Endothelial cell (in vitro differentiated cells): ENCODE data around the gene ADPRS. TPM values are rescaled to one million over a fixed set of nuclear protein-coding genes. Genes with fewer than 3 reads are reported as not detected.

Source experiments
- DNase-seq: peaks from one replicate; pipeline ENCODE4 v3.0.0; 2021; ENCODE audit warnings: low spot score
- H3K27ac Mint-ChIP-seq: one replicate; pipeline ENCODE4 v1.8.0; 2021; ENCODE audit warnings: mixed read lengths, inconsistent platforms; ENCODE audit not compliant: unreplicated experiment
- H3K27me3 Mint-ChIP-seq: one replicate; pipeline ENCODE4 v1.8.0; 2021; ENCODE audit warnings: mild to moderate bottlenecking, moderate library complexity, mixed read lengths, inconsistent platforms; ENCODE audit not compliant: unreplicated experiment
- H3K36me3 Mint-ChIP-seq: one replicate; pipeline ENCODE4 v1.8.0; 2021; ENCODE audit warnings: mild to moderate bottlenecking, low read depth, mixed read lengths, inconsistent platforms; ENCODE audit not compliant: unreplicated experiment
- H3K4me1 Mint-ChIP-seq: one replicate; pipeline ENCODE4 v1.8.0; 2021; ENCODE audit warnings: mild to moderate bottlenecking, mixed read lengths, inconsistent platforms; ENCODE audit not compliant: unreplicated experiment
- H3K4me3 Mint-ChIP-seq: one replicate; pipeline ENCODE4 v1.8.0; 2021; ENCODE audit warnings: mild to moderate bottlenecking, mixed read lengths, inconsistent platforms; ENCODE audit not compliant: unreplicated experiment
- H3K9me3 Mint-ChIP-seq: one replicate; pipeline ENCODE4 v1.8.0; 2021; ENCODE audit warnings: mixed read lengths, inconsistent platforms; ENCODE audit not compliant: unreplicated experiment
- CTCF ChIP-seq: fragments of 200-600 bp; sonication (generic); IDR thresholded peaks from one replicate; pipeline ENCODE4 v1.5.0; 2021; ENCODE audit warnings: antibody characterized with exemption; ENCODE audit not compliant: unreplicated experiment
- total RNA-seq: library from RNA; stranded (reverse); fragmentation: NEBNext Ultra II Directional; extraction: Animal tissue kit (Norgen Biotek cat#: 25700); gene quantifications from one replicate; pipeline ENCODE4 v1.2.1, GENCODE V29; 2021; ENCODE audit not compliant: unreplicated experiment

The ADPRS gene
- total RNA-seq, 1 donor from 2014 or later: 24.2 TPM

- no peaks in the 10 kb centered on the region for H3K9me3 Mint-ChIP-seq
- no peak for TF ChIP-seq CTCF
- peaks cover 12% of the 10 kb centered on the region for H3K27me3 Mint-ChIP-seq
- DNase-seq: no peak
- no peak overlapping the region for H3K27ac Mint-ChIP-seq
- no peak overlapping the region for H3K4me3 Mint-ChIP-seq
- peaks cover 7% of the 10 kb centered on the region for H3K4me1 Mint-ChIP-seq
- peaks cover 10% of the 10 kb centered on the region for H3K36me3 Mint-ChIP-seq
Measured at GRCh38 chr1:36093929-36094328, 5.2 kb downstream of the ADPRS start.

GRCh38 chr1:36094621-36095061 lies 5.9 kb downstream of the ADPRS start:
- Mint-ChIP-seq H3K4me3 (no peak overlapping the region), H3K9me3 (no peaks in the 10 kb centered on the region), H3K27ac (no peak overlapping the region), H3K36me3 (peaks cover 6% of the 10 kb centered on the region), H3K27me3 (peaks cover 8% of the 10 kb centered on the region), H3K4me1 (peaks cover 2% of the 10 kb centered on the region)
- TF ChIP-seq CTCF: no peak
- DNase-seq: no peak

GRCh38 chr1:36095760-36096405 lies 7.2 kb downstream of the ADPRS start:
- DNase-seq: no peak
- H3K4me3 Mint-ChIP-seq: no peak overlapping the region
- no peaks in the 10 kb centered on the region for H3K9me3 Mint-ChIP-seq
- TF ChIP-seq CTCF: no peak
- no peak overlapping the region for H3K27ac Mint-ChIP-seq
- H3K27me3 Mint-ChIP-seq: peaks cover 10% of the 10 kb centered on the region
- H3K36me3 Mint-ChIP-seq: peaks cover 5% of the 10 kb centered on the region
- H3K4me1 Mint-ChIP-seq: no peaks in the 10 kb centered on the region

GRCh38 chr1:36096500-36097432 lies 8.1 kb downstream of the ADPRS start:
- H3K36me3 Mint-ChIP-seq: peaks cover 5% of the 10 kb centered on the region
- no peak for TF ChIP-seq CTCF
- H3K27me3 Mint-ChIP-seq: peaks cover 10% of the 10 kb centered on the region
- H3K4me1 Mint-ChIP-seq: no peaks in the 10 kb centered on the region
- H3K27ac Mint-ChIP-seq: no peak overlapping the region
- no peaks in the 10 kb centered on the region for H3K9me3 Mint-ChIP-seq
- H3K4me3 Mint-ChIP-seq: no peak overlapping the region
- DNase-seq: no peak
